ENCODE data around the gene WFDC13. TPM values are rescaled to one million over a fixed set of nuclear protein-coding genes. Genes with fewer than 3 reads are reported as not detected.

WFDC13 gene
- total RNA-seq, 1 donor from 2014 or later: not detected

Small RNA genes within 50 kb of the gene (microRNA-seq; reads per million reads assigned to microRNA genes)
- gene MIR3617 (ENCODE audit: borderline number of aligned reads): not detected

Other genes starting within 250 kb of the WFDC13 start
- not detected for gene WFDC2, start 232.3 kb upstream of the WFDC13 start, total RNA-seq
- not detected for gene SPINT3, start 186.4 kb upstream of the WFDC13 start, total RNA-seq
- gene WFDC6, start 162.6 kb upstream of the WFDC13 start, total RNA-seq: not detected
- gene EPPIN, start 154.6 kb upstream of the WFDC13 start, total RNA-seq: not detected
- gene WFDC8, start 122.8 kb upstream of the WFDC13 start, total RNA-seq: not detected
- gene WFDC10A, start 72.3 kb upstream of the WFDC13 start, total RNA-seq: not detected
- gene WFDC9, start 70.8 kb upstream of the WFDC13 start, total RNA-seq: not detected
- gene WFDC11, start 31.8 kb upstream of the WFDC13 start, total RNA-seq: not detected
- not detected for gene WFDC10B, start 3.0 kb downstream of the WFDC13 start, total RNA-seq
- not detected for gene SPINT4, start 20.3 kb downstream of the WFDC13 start, total RNA-seq
- 0.58 TPM for gene WFDC3, start 89.8 kb downstream of the WFDC13 start, total RNA-seq
- 21.8 TPM for gene DNTTIP1, start 89.9 kb downstream of the WFDC13 start, total RNA-seq
- not detected for gene UBE2C, start 110.6 kb downstream of the WFDC13 start, total RNA-seq
- 0.74 TPM for gene TNNC2, start 125.3 kb downstream of the WFDC13 start, total RNA-seq
- 46.7 TPM for gene SNX21, start 131.8 kb downstream of the WFDC13 start, total RNA-seq
- gene ACOT8, start 155.4 kb downstream of the WFDC13 start, total RNA-seq: 14.9 TPM
- 2.2 TPM for gene ZSWIM3, start 155.6 kb downstream of the WFDC13 start, total RNA-seq
- 10.0 TPM for gene ZSWIM1, start 179.2 kb downstream of the WFDC13 start, total RNA-seq
- gene SPATA25, start 185.6 kb downstream of the WFDC13 start, total RNA-seq: 4.0 TPM
- gene NEURL2, start 189.2 kb downstream of the WFDC13 start, total RNA-seq: 17.0 TPM
- gene CTSA, start 189.3 kb downstream of the WFDC13 start, total RNA-seq: 160 TPM
- 373 TPM for gene PLTP, start 210.1 kb downstream of the WFDC13 start, total RNA-seq
- gene PCIF1, start 232.6 kb downstream of the WFDC13 start, total RNA-seq: 27.1 TPM

Measured in mesenteric fat pad (tissue), 1 donor.